HG03342 (cell line): Measurements from ENCODE around the gene DLGAP1.
"Not testable (repeated sequence)": the region's sequence is repeated elsewhere in the genome, so short reads cannot be mapped to it uniquely, and the experiment has no call there.

ENCODE experiments used
- ATAC-seq: cut with Tn5 transposase; IDR thresholded peaks from one replicate; pipeline ENCODE4 v1.9.1; 2021; ENCODE audit warnings: mild to moderate bottlenecking, moderate library complexity; ENCODE audit not compliant: unreplicated experiment

DLGAP1 gene

GRCh38 chr18:3494569-3494968 lies 960.5 kb downstream of the DLGAP1 start:
- ATAC-seq: no peak

GRCh38 chr18:3494245-3494526 lies 960.9 kb downstream of the DLGAP1 start:
- ATAC-seq: no peak

GRCh38 chr18:3493501-3494244 lies 961.4 kb downstream of the DLGAP1 start:
- no peak for ATAC-seq

DNA sequence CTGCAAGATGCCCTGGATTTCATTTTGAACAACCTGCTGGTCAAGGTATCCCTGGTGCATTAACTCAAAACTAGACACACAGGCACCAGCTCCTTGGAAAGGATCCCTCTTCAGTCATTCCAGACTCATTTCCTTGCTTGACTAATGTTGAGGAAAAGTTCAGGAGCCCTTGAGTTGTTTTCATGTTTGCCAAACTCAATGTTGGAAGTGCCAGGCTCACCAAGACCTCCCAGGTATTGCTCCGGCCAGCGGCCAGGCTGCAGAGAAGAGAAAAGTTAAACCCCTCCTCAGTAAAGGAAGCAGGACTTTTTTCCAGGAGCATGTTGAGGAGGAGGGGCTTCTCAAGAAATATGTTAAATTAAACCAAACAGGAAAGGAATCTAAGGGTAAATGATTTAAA lies 962.4 kb downstream of the DLGAP1 start:
- no peak for ATAC-seq

GRCh38 chr18:3491981-3492555 lies 963.0 kb downstream of the DLGAP1 start:
- no peak for ATAC-seq

GRCh38 chr18:3489462-3489861 lies 965.6 kb downstream of the DLGAP1 start:
- no peak for ATAC-seq

- no peak for ATAC-seq
Observed at GRCh38 chr18:3486512-3486911, 968.6 kb downstream of the DLGAP1 start.

GRCh38 chr18:3485153-3486149 lies 969.7 kb downstream of the DLGAP1 start:
- ATAC-seq: no peak

DNA sequence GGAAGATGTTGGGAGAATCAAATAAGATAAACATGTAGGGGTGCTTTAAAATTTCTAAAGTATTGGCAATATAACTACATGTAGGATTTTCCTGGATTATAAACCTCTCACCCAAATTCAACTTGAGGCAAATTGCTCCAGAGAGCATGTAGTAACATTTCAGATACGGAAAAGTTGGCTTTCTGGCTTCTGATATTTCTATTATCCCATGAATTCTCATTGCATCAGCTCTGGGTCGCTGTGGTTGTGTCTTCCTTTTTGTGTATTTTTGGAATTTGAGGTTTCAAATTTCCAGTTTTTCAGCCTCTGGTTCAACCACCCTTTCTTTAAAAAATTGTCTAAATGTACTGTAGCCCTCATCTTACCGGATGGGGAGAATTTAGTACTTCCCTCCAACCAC lies 972.8 kb downstream of the DLGAP1 start:
- ATAC-seq: no peak

DNA sequence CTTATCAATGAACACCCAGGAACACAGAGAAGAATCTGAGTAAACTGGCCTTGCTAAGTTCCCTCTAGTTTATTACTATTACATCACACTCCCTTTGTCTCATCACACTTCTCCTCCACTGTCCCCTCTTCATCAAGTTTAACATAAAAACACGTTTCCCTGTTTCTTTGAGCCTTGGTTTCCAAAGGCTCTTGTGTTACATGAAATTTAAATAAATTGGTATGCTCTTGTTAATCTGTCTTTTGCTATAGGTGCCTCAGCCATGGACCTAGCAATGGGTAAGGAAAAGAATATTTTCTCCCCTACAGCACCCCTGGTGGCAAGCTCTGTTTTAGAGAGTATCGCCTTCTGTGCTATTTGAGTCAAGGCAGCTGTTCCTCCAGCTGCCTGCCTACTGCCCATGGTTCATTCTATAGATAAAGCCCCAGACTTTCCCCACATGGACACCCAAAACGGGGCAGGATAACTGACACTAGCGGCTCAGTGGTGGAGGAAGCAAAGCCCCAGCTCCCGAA lies 973.4 kb downstream of the DLGAP1 start:
- no peak for ATAC-seq

- no peak for ATAC-seq
Observed at GRCh38 chr18:3480827-3481573, 974.1 kb downstream of the DLGAP1 start.

DNA sequence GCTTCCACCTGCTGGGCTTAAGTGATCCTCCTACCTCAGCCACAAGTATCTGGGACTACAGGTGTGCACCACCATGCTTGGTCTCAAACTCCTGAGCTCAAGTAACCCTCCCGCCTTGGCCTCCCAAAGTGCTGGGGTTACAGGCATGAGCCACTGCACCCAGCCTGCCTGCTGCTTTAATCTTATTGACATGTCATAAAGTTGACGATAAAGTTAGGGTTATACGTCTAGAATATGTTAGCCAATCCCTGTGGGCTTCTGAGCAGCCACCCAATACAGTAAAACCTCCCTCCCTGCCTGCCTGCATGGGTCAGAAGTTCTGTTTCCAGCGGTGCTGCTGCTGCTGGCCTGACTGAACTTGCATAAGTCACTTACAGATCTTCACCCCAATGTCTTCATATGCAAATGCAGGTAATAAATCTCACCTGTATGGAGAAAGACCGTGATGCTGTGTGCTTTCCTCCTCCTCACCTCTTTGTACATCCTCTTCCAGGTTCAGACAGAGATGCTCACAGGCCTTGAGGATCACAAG lies 975.1 kb downstream of the DLGAP1 start:
- no peak for ATAC-seq

GRCh38 chr18:3478262-3478978 lies 976.7 kb downstream of the DLGAP1 start:
- ATAC-seq: no peak

DNA sequence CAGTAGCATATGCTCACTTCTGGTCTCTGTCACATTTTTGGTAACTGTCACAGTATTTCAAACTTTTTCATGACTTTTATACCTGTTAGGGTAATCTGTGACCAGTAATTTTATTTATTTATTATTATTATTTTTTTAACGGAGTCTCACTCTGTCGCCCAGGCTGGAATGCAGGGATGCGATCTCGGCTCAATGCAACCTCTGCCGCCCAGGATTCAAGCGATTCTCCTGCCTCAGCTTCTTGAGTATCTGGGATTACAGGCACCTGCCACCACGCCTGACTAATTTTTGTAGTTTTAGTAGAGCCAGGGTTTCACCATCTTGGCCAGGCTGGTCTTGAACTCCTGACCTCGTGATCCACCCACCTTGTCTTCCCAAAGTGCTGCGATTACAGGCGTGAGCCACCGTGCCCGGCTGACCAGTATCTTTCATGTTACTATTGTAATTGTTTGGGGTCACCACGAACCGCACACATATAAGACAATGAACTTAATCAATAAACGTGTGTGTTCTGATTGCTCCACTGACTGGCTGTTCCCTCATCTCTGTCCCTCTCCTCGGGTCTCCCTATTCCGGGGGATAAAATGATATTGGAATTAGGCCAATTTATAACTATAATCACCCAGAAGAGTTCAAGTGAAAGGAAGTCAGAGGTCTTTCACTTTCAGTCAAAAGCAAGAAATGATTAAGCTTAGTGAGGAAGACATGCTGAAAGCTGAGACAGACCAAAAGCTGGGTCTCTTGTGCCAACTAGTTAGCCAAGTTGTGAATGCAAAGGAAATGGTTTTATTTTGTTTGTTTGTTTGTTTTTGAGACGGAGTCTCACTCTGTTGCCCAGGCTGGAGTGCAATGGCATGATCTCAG lies 982.2 kb downstream of the DLGAP1 start:
- ATAC-seq: peak; percentile 80

DNA sequence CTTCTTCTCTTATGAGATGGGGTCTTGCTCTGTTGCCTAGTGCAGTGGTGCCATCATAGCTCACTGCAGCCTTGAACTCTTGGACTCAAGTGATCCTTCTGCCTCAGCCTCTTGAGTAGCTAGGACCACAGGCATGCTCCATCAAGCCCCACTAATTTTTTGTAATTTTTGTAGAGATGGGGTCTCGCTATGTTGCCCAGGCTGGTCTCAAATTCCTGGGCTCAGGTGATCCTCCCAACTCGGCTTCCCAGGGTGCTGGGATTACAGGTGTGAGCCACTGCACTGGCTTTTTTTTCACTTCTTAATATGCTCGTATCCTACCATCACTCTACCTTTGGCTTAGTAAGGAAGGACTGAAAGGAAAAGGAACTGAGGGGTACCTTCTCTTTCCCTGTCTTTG lies 983.0 kb downstream of the DLGAP1 start:
- ATAC-seq: not testable (repeated sequence)

DNA sequence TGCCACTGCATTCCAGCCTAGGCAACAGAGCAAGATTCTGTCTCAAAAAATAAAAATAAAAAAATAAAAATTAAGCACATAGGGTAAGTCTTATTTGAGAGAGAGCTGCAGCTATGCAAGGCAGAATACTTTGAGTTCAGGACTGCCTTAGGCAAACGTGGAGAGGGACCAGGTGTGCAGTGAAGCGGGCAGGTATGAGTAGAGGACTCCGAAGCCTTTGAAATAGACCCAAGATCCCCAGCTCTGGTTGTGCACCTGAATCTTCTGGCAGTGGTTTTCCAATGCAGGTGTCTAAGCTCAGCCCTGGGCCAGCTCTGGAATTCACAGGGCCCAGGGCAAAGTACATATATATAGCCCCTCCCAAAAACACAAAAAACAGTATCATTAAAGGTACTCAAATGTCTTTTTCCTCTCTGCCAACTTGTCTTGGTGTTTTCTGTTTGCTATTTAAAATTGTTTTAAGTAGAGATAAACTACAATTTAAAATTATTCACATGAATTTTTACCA lies 983.9 kb downstream of the DLGAP1 start:
- no peak for ATAC-seq

- no peak for ATAC-seq
Observed at GRCh38 chr18:3468833-3469232, 986.3 kb downstream of the DLGAP1 start.

GRCh38 chr18:3468066-3468705 lies 986.9 kb downstream of the DLGAP1 start:
- ATAC-seq: no peak
